Esophagus muscularis mucosa (tissue), 4 donors: ENCODE results near the gene CD274.

ENCODE experiments used
- CTCF ChIP-seq, 3 experiments: fragments of 200-600 bp in 2 of 3; fragments of 450-650 bp in 1 of 3; sonication (generic) in 2 of 3; IDR thresholded peaks; one replicate each; pipeline ENCODE4 v1.5.1; 2017 to 2019; ENCODE audit warnings: antibody characterized with exemption in 3 of 3, mild to moderate bottlenecking in 2 of 3, moderate library complexity in 1 of 3
- EP300 ChIP-seq: sonication (generic); formaldehyde crosslinking; IDR thresholded peaks from one replicate; pipeline ENCODE4 v1.6.1; 2017; ENCODE audit warnings: antibody characterized with exemption
- POLR2A ChIP-seq: fragments of 450-650 bp; IDR thresholded peaks from one replicate; pipeline ENCODE4 v1.6.1; 2017; ENCODE audit warnings: antibody characterized with exemption, moderate library complexity, mild to moderate bottlenecking, low read depth
- POLR2AphosphoS5 ChIP-seq, 2 donors: sonication (generic); formaldehyde crosslinking; IDR thresholded peaks; one replicate each; pipeline ENCODE4 v1.6.1; 2017; ENCODE audit warnings: antibody characterized with exemption in 2 of 2

DNA sequence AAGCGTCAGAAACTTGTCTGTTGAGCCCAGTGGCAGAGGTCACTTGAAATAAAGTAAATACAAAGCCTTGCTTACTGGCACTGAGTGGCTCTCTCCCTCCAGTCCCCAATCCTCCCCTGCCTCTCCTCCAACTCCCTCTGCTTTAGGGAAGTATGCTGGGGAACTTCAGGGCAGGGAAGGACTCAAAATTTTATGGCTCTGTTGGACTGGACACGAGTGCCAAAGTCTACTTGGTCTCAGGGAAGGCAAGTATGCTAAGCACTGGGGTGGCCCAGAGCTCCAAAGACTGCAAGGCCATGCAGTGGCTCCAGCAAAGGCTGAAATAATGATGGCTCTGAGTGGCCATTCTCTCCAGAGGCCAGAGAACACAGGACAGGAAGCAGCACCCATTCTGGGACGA lies 22.2 kb upstream of the CD274 start:
- TF ChIP-seq CTCF (IDR thresholded peaks at IDR 0.05): no peak
- TF ChIP-seq POLR2A: no peak
- no peak for TF ChIP-seq EP300
- TF ChIP-seq POLR2AphosphoS5 (IDR thresholded peaks at IDR 0.05): no peak
